ENCODE results near the gene ABCA13.

ABCA13 gene

GRCh38 chr7:48300301-48300700 is 129.0 kb downstream of the ABCA13 start:
- DNase-seq = no peak

GRCh38 chr7:48301201-48301600 is 129.9 kb downstream of the ABCA13 start:
- DNase-seq = no peak

GRCh38 chr7:48304641-48305040 is 133.4 kb downstream of the ABCA13 start:
- DNase-seq = no peak

DNA sequence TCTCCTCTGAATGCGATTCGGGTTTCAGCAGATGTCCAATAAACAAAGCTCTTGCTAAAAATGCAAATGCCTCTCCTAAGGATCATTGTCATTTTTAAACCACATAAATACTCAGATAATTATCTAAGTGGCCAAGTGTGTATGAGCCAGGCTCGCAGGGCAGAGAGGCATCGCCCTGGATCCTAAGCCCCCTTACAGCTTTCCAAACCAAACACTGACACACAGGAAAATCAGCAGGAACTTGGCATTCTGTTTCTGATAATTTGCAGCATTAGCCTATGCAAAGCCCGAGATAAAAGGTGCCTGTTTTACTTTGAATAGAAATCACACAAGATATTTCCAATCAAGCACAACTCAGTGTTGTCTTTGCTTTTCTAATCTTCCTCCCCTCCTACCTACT is 134.4 kb downstream of the ABCA13 start:
- no peak for DNase-seq

DNA sequence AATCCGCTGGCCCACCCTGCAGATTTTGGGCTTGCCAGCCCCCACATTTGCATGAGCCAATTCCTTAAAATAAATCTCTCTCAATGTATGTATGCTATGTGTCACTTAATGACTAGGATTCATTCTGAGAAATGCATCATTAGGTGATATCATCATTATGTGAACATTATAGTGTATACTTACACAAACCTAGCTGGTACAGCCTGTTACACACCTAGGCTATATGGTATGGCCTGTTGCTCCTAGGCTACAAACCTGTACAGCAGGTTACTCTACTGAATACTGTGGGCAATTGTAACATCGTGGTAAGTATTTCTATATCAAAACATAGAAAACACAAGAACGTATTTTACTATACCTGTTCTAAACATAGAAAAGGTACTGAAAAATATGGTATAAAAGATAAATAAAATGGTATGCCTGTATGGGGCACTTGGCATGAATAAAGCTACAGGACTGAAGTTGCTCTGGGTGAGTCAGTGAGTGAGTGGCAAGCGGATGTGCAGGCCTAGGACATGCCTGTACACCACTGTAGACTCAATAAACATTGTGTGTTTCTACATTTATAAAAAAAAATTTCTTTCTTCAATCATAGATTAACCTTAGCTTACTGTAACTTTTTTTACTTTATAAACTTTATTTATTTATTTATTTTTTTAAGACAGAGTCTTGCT is 135.9 kb downstream of the ABCA13 start:
- no peak for DNase-seq

DNA sequence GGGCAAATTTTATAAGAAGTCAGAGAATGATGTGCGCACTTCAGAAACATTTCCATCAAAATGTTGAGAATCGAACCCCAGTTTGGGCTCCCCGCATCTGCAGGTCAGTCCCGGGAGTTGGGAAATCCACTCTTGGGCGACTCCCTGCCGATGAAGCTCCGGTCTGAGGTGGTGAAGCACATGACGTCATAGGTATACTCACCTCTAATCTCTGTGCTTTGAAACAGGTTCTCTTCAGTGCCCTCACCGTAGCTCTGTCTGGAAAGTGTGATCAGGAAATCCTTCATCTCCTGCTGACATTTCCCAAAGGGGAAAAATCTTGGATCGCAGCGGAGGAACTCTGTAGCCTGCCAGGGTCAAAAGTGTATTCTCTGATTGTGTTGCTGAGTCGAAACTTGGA is 138.5 kb downstream of the ABCA13 start:
- no peak for DNase-seq

DNA sequence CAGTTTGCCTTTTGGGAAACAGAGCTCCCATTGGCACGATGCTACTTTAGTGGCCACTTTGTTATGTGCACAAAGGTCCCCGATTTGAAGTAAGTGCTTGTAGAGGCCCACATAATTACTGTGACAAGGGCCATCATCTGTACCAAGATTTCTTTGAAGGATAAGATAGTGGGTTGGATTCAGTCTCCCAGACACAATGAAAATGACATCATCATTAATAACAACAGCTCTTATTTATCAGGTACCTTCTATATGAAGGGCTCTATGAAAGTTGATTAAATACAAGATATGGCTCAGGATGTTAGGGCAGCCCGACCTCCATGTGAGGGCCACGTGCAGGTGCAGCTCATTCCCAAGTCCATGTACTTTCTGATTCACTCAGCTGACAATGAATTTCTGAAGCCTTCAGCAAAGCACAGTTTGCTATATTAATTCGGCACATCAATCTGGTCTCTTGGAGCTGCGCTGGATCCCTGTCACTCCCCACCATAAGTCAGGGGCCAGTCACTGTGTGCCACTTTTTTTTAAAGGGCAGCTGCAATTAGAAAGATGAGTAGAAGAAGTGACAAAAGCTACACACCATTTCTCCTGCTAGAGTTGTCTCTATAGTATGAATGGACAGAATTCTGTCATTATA is 140.3 kb downstream of the ABCA13 start:
- no peak for DNase-seq

DNA sequence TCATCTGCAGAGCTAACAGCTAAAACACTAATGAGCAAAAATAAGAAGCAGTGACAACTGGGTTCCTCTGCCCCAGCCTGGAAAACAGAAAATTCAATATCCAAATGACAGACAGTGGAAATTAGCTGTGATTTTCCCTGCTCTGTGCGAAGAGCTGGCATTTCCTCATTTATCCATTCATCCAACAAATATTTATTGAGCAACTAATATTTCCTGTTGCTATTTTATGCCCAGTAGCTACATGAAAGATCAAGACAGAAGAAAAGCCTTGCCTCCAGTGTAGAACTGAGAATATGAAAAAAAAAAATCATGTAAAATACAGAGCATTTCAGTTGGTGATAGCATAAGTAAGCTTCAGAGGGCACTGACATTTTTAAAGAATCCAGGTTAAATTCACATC is 140.9 kb downstream of the ABCA13 start:
- no peak for DNase-seq

GRCh38 chr7:48316768-48317167 is 145.5 kb downstream of the ABCA13 start:
- no peak for DNase-seq

DNA sequence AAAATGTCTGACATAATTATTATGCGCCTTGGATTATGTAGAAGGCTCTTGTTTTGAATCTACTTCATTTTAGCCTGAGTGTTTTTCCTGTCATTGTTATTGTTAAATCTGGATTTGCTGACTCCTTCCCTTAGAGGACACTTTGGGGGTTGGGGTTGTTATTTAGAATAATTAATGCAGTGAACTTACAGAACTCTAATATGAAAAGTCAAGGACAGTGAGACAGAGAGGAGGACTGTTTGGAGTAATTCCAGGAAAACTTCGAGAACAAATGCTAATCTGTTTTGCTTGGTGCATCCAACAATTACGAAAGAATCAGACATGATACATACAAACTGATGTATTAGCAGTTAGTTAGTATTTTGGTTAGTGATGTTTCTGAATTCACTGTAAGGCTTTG is 146.1 kb downstream of the ABCA13 start:
- DNase-seq = no peak

- DNase-seq = no peak
These were observed 150.2 kb downstream of the ABCA13 start for GRCh38 chr7:48321319-48322010.

- DNase-seq = no peak
These were observed 165.9 kb downstream of the ABCA13 start for GRCh38 chr7:48337012-48337621.

- DNase-seq = no peak
These were observed 166.5 kb downstream of the ABCA13 start for GRCh38 chr7:48337781-48338180.

DNA sequence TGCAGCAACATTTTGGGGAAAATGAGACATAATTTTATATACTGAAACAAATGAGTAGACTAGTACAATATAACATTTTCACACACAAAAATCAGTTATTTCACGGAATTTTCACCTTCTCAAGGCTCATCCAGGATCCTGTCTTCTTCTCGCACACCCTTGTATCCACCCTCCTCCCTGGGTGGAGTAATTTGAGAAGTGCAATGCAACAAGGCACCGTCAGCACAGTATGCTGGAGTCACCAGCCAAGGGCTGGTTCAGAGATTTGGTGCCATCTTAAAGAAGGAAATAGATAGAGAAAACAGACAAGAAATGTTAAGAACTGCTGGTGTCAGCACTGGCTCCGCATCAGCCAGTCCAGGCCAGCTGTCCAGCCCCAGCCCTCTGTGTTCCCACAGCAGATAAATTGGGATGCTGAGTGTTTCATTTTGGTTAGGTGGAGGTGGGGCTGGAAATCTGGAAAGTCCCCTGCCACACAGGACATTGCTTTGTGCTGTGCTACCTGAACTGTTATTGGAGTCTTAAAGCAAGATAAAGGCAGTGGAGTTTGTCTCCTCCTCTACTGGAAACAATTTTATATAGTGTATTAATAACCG is 176.1 kb downstream of the ABCA13 start:
- no peak for DNase-seq

DNA sequence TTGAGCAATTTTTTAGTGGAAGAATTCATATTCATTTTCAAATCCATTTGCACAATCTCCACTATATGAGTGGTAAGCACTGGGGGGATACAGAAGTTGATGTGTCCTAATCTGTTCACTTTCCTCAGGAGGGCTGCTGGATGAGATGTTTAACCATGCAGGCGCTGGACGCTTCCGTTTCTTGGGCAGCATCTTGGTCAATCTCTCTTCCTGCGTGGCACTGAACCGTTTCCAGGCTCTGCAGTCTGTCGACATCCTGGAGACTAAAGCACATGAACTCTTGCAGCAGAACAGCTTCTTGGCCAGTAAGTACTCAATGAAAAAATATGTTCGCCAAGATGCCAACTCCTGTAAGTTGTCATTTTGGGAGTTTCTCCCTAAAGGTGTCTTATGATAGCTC is 179.3 kb downstream of the ABCA13 start:
- DNase-seq = no peak

GRCh38 chr7:48351900-48352299 is 180.6 kb downstream of the ABCA13 start:
- no peak for DNase-seq

GRCh38 chr7:48355346-48355745 is 184.1 kb downstream of the ABCA13 start:
- DNase-seq = no peak

- no peak for DNase-seq
These were observed 189.3 kb downstream of the ABCA13 start for GRCh38 chr7:48360574-48360973.

- no peak for DNase-seq
These were observed 191.9 kb downstream of the ABCA13 start for GRCh38 chr7:48363174-48363573.

- DNase-seq = no peak
These were observed 193.8 kb downstream of the ABCA13 start for GRCh38 chr7:48365010-48365409.

- no peak for DNase-seq
These were observed 194.8 kb downstream of the ABCA13 start for GRCh38 chr7:48366096-48366495.

- DNase-seq = no peak
These were observed 205.0 kb downstream of the ABCA13 start for GRCh38 chr7:48376263-48376662.

- DNase-seq = no peak
These were observed 209.7 kb downstream of the ABCA13 start for GRCh38 chr7:48380921-48381320.
